ENCODE measurements around the gene PSTPIP2. TPM values are rescaled to one million over a fixed set of nuclear protein-coding genes. Genes with fewer than 3 reads are reported as not detected.

The PSTPIP2 gene
- total and polyA plus RNA-seq, 9 of the 15 experiments (the other 6 are each of a cell fraction or from before 2014, with no cell fraction given) = 14.0 to 45.7 (median 27.1) TPM

- TF ChIP-seq HMG20A (CRISPR knock-in tag; conservative IDR thresholded peaks at IDR 0.05) = no peak
- TF ChIP-seq ZBTB40 (IDR thresholded peaks at IDR 0.05) = no peak
- no peak for TF ChIP-seq ZBTB40 (CRISPR knock-in tag; IDR thresholded peaks at IDR 0.05)
- TF ChIP-seq SIRT6 (IDR thresholded peaks at IDR 0.05; ENCODE audit: low read depth, low read length) = no peak
- no peak for TF ChIP-seq KLF16 (IDR thresholded peaks at IDR 0.05)
- TF ChIP-seq ZNF780A (CRISPR knock-in tag; IDR thresholded peaks at IDR 0.05) = no peak
- TF ChIP-seq POLR2AphosphoS2 (IDR thresholded peaks at IDR 0.05; ENCODE audit: low read length) = no peak
Measured at GRCh38 chr18:45957100-45957499, 115.0 kb downstream of the PSTPIP2 start (continued).
